H1 (cell line): ENCODE data around the gene NFAT5. TPM values are rescaled to one million over a fixed set of nuclear protein-coding genes. Genes with fewer than 3 reads are reported as not detected.

ENCODE experiments used
- CTCF ChIA-PET: fragments of 300-600 bp; sonication (Branson Sonifier 250); formaldehyde crosslinking; loops from one replicate; lab custom pipeline; 2021; ENCODE audit not compliant: partially characterized antibody; lab: Charles Lee
- POLR2A ChIA-PET: fragments of 300-600 bp; sonication (Branson Sonifier 250); formaldehyde crosslinking; loops from one replicate; lab custom pipeline; 2021; ENCODE audit warnings: inconsistent platforms; ENCODE audit not compliant: partially characterized antibody; lab: Charles Lee
- DNase-seq, 2 experiments: peaks; one replicate each; pipeline versions ENCODE4 v3.0.0 to v3.0.0-alpha.2; 2010 to 2022; ENCODE audit warnings: low spot score in 2 of 2, low read depth in 1 of 2, mixed read lengths in 1 of 2
- FAIRE-seq: peaks from 2 replicates; lab custom pipeline; 2011; peaks lifted over from hg19 to GRCh38; lab: Jason Lieb, UNC
- H2AFZ ChIP-seq: 2 replicates; pipeline ENCODE4 v1.8.1; 2012; ENCODE audit warnings: low read length, inconsistent platforms
- H2AK5ac ChIP-seq: 2 replicates; pipeline ENCODE4 v1.6.1; 2013; ENCODE audit warnings: low read depth, low read length
- H2BK120ac ChIP-seq: replicated peaks from 2 replicates; pipeline ENCODE3; 2013; ENCODE audit warnings: low read depth, low read length, inconsistent platforms
- H2BK12ac ChIP-seq: 2 replicates; pipeline ENCODE4 v1.6.1; 2013; ENCODE audit warnings: low read depth, low read length
- H2BK15ac ChIP-seq: 2 replicates; pipeline ENCODE4 v1.6.1; 2013; ENCODE audit warnings: low read length
- H2BK20ac ChIP-seq: 2 replicates; pipeline ENCODE4 v1.6.1; 2013; ENCODE audit warnings: low read length
- H2BK5ac ChIP-seq: 2 replicates; pipeline ENCODE4 v1.6.1; 2013; ENCODE audit warnings: low read depth, low read length
- H3K14ac ChIP-seq: 2 replicates; pipeline ENCODE4 v1.6.1; 2013; ENCODE audit warnings: inconsistent platforms; ENCODE audit not compliant: insufficient read length
- H3K18ac ChIP-seq: 2 replicates; pipeline ENCODE4 v1.6.1; 2013; ENCODE audit warnings: low read length; ENCODE audit errors: extremely low read depth
- H3K23ac ChIP-seq: 2 replicates; pipeline ENCODE4 v1.6.1; 2013; ENCODE audit warnings: inconsistent platforms; ENCODE audit not compliant: insufficient read length
- H3K23me2 ChIP-seq: 2 replicates; pipeline ENCODE4 v1.6.1; 2013; ENCODE audit warnings: low read depth, low read length
- H3K27ac ChIP-seq: 2 replicates; pipeline ENCODE4 v1.6.1; 2011; ENCODE audit warnings: low read depth, low read length, inconsistent platforms
- H3K27me3 ChIP-seq, 4 experiments: replicated peaks in 1 of 4; 1 replicate in 1 of 4; 2 replicates in 3 of 4; pipeline versions ENCODE4 v1.6.1 to v1.8.1; 2011 to 2013; ENCODE audit warnings: low read length in 3 of 4, mild to moderate bottlenecking in 3 of 4, inconsistent platforms in 2 of 4, mixed read lengths in 2 of 4, moderate library complexity in 1 of 4; ENCODE audit not compliant: control insufficient read depth in 3 of 4, insufficient read depth in 3 of 4; ENCODE audit errors: extremely low read depth in 1 of 4
- H3K36me3 ChIP-seq, 4 experiments: 2 replicates each; pipeline versions ENCODE4 v1.6.1 to v1.8.1; 2011 to 2013; ENCODE audit warnings: mild to moderate bottlenecking in 4 of 4, low read length in 3 of 4, moderate library complexity in 2 of 4, control low read depth in 1 of 4, inconsistent platforms in 1 of 4; ENCODE audit not compliant: insufficient read depth in 4 of 4, control insufficient read depth in 2 of 4
- H3K4ac ChIP-seq: replicated peaks from 2 replicates; pipeline ENCODE3; 2013; ENCODE audit warnings: low read length, low read depth, mixed read lengths, inconsistent platforms; ENCODE audit not compliant: insufficient read length
- H3K4me1 ChIP-seq, 4 experiments: replicated peaks in 1 of 4; 1 replicate in 1 of 4; 2 replicates in 3 of 4; pipeline versions ENCODE4 v1.6.1 to v1.8.1; 2011 to 2013; ENCODE audit warnings: low read length in 3 of 4, inconsistent platforms in 2 of 4, mixed read lengths in 1 of 4; ENCODE audit not compliant: insufficient read depth in 4 of 4, control insufficient read depth in 3 of 4
- H3K4me2 ChIP-seq, 2 experiments: 2 replicates each; pipeline versions ENCODE4 v1.6.1 to v1.8.1; 2011 to 2013; ENCODE audit warnings: low read depth in 2 of 2, low read length in 2 of 2, control low read depth in 1 of 2, inconsistent platforms in 1 of 2, mild to moderate bottlenecking in 1 of 2; ENCODE audit not compliant: insufficient read depth in 1 of 2
- H3K4me3 ChIP-seq, 4 experiments: fragments of 200-600, 300-600 bp in 1 of 4; sonication (generic), shearing (Covaris generic), sonication (Bioruptor Twin) in 1 of 4; 2 replicates each; pipeline versions ENCODE4 v1.5.1 to v1.8.1; 2011 to 2016; ENCODE audit warnings: low read length in 4 of 4, low read depth in 3 of 4, control low read depth in 2 of 4, inconsistent platforms in 2 of 4, mild to moderate bottlenecking in 2 of 4, mixed read lengths in 1 of 4, moderate library complexity in 1 of 4; ENCODE audit not compliant: insufficient read depth in 2 of 4; ENCODE audit errors: extremely low read depth in 1 of 4
- H3K56ac ChIP-seq: replicated peaks from 2 replicates; pipeline ENCODE3; 2013; ENCODE audit warnings: low read depth, mild to moderate bottlenecking, mixed read lengths, low read length, inconsistent platforms; ENCODE audit not compliant: insufficient read length
- H3K79me1 ChIP-seq: 2 replicates; pipeline ENCODE4 v1.6.1; 2013; ENCODE audit warnings: low read depth, low read length, control low read depth
- H3K79me2 ChIP-seq, 2 experiments: 2 replicates each; pipeline versions ENCODE4 v1.6.1 to v1.8.1; 2012 to 2013; ENCODE audit warnings: low read length in 2 of 2, mild to moderate bottlenecking in 2 of 2, inconsistent platforms in 1 of 2; ENCODE audit not compliant: insufficient read depth in 2 of 2, control insufficient read depth in 1 of 2
- H3K9ac ChIP-seq, 4 experiments: replicated peaks in 1 of 4; 1 replicate in 1 of 4; 2 replicates in 3 of 4; pipeline versions ENCODE4 v1.6.1 to v1.8.1; 2011 to 2013; ENCODE audit warnings: low read depth in 3 of 4, low read length in 3 of 4, control low read depth in 2 of 4, mild to moderate bottlenecking in 2 of 4, moderate library complexity in 2 of 4, inconsistent platforms in 1 of 4; ENCODE audit errors: extremely low read depth in 1 of 4
- H3K9me3 ChIP-seq, 2 experiments: 2 replicates each; pipeline versions ENCODE4 v1.6.1 to v1.8.1; 2012 to 2013; ENCODE audit warnings: mild to moderate bottlenecking in 2 of 2, moderate library complexity in 2 of 2, control low read depth in 1 of 2, inconsistent platforms in 1 of 2, low read depth in 1 of 2, low read length in 1 of 2, mixed read lengths in 1 of 2; ENCODE audit not compliant: insufficient read depth in 2 of 2
- H4K20me1 ChIP-seq, 2 experiments: replicated peaks in 1 of 2; 2 replicates each; pipeline versions ENCODE3 to v1.8.1; 2011 to 2013; ENCODE audit warnings: inconsistent platforms in 2 of 2, low read length in 2 of 2, mild to moderate bottlenecking in 1 of 2; ENCODE audit not compliant: insufficient read depth in 2 of 2, control insufficient read depth in 1 of 2
- H4K5ac ChIP-seq: 2 replicates; pipeline ENCODE4 v1.6.1; 2013; ENCODE audit warnings: low read length, low read depth, mixed read lengths, inconsistent platforms; ENCODE audit not compliant: insufficient read length
- H4K8ac ChIP-seq: 2 replicates; pipeline ENCODE4 v1.8.0; 2013; ENCODE audit warnings: mild to moderate bottlenecking, moderate library complexity, low read length, inconsistent platforms; ENCODE audit not compliant: insufficient read depth; ENCODE audit errors: extremely low read depth
- H4K91ac ChIP-seq: replicated peaks from 2 replicates; pipeline ENCODE3; 2013; ENCODE audit warnings: low read length, mixed read lengths, inconsistent platforms; ENCODE audit not compliant: insufficient read length
- E2F6 ChIP-seq: IDR thresholded peaks from 2 replicates; pipeline ENCODE4 v1.6.1; 2012; ENCODE audit warnings: inconsistent platforms
- POLR2A ChIP-seq, 2 experiments: IDR thresholded peaks; 1 replicate in 1 of 2; 2 replicates in 1 of 2; pipeline ENCODE4 v1.6.1; 2011; ENCODE audit warnings: low read depth in 2 of 2, low read length in 2 of 2, mild to moderate bottlenecking in 2 of 2; ENCODE audit errors: control extremely low read depth in 1 of 2
- POLR2AphosphoS5 ChIP-seq: IDR thresholded peaks from 2 replicates; pipeline ENCODE4 v1.6.1; 2011; ENCODE audit warnings: low read depth, low read length
- SP2 ChIP-seq: IDR thresholded peaks from 2 replicates; pipeline ENCODE4 v1.6.1; 2012; ENCODE audit warnings: mild to moderate bottlenecking, low read length, inconsistent platforms
- polyA plus RNA-seq, 7 experiments: library from polyadenylated mRNA; depleted of rRNA in 3 of 7; stranded (reverse) in 5 of 7; unstranded in 2 of 7; fragments of >200 nt in 5 of 7; fragments of 200-250 nt in 2 of 7; gene quantifications; 1 replicate in 5 of 7; 2 replicates in 1 of 7; 4 replicates in 1 of 7; pipeline versions ENCODE4 v1.2.1 to v1.2.3, GENCODE V29; 2011 to 2013; ENCODE audit warnings: missing spikeins in 2 of 7, mixed read lengths in 2 of 7
- total RNA-seq: library from RNA; stranded (reverse); fragmentation: NEBNext Ultra II Directional; extraction: Animal tissue kit (Norgen Biotek cat#: 25700); gene quantifications from 2 replicates; pipeline ENCODE4 v1.2.1, GENCODE V29; 2021

Gene NFAT5
- total and polyA plus RNA-seq, 2 of the 8 experiments (the other 6 are each of a cell fraction or from before 2014, with no cell fraction given): 8.9 to 29.0 TPM

GRCh38 chr16:69600202-69600601 lies 34.4 kb downstream of the NFAT5 start:
- no peak overlapping the region for H4K91ac ChIP-seq
- H3K23me2 ChIP-seq: no peaks in the 10 kb centered on the region
- H3K9ac ChIP-seq: no peak overlapping the region
- no peak overlapping the region for H4K8ac ChIP-seq
- no peaks in the 10 kb centered on the region for H3K79me1 ChIP-seq
- no peaks in the 10 kb centered on the region for H3K36me3 ChIP-seq
- H4K5ac ChIP-seq: no peak overlapping the region
- H4K20me1 ChIP-seq: peaks cover 0 to 2% of the 10 kb centered on the region in 2 experiments
- no peak overlapping the region for H2BK120ac ChIP-seq
- H3K4me2 ChIP-seq: no peak overlapping the region
- ChIA-PET POLR2A (no interaction called here), CTCF (no interaction called here)
- H2BK5ac ChIP-seq: no peak overlapping the region
- H2BK20ac ChIP-seq: no peak overlapping the region
- no peak overlapping the region for H2BK15ac ChIP-seq
- H3K27ac ChIP-seq: no peak overlapping the region
- no peaks in the 10 kb centered on the region for H3K27me3 ChIP-seq
- H3K4me3 ChIP-seq: no peak overlapping the region
- no peak overlapping the region for H3K4ac ChIP-seq
- no peak overlapping the region for H2BK12ac ChIP-seq
- no peak overlapping the region for H2AFZ ChIP-seq
- peaks cover 0 to 28% of the 10 kb centered on the region in 2 experiments; a peak in 2 of 4 replicates for H3K79me2 ChIP-seq
- H3K4me1 ChIP-seq: no peaks in the 10 kb centered on the region
- no peak overlapping the region for H3K23ac ChIP-seq
- H3K56ac ChIP-seq: no peak overlapping the region
- FAIRE-seq (no peak), DNase-seq (no peak)
- no peak overlapping the region for H3K18ac ChIP-seq
- H2AK5ac ChIP-seq: no peak overlapping the region
- no peak overlapping the region for H3K14ac ChIP-seq
- no peaks in the 10 kb centered on the region for H3K9me3 ChIP-seq
- no peak for TF ChIP-seq POLR2A (IDR thresholded peaks at IDR 0.05; ENCODE audit: control extremely low read depth in 1 of 2, low read depth in 2 of 2, low read length in 2 of 2)
- TF ChIP-seq E2F6: no peak
- no peak for TF ChIP-seq SP2
- TF ChIP-seq POLR2AphosphoS5: no peak
